ENCODE results near the gene TNKS1BP1.
A peak's percentile ranks its signal among the peaks of the same experiment; 100 is the strongest.

DNA sequence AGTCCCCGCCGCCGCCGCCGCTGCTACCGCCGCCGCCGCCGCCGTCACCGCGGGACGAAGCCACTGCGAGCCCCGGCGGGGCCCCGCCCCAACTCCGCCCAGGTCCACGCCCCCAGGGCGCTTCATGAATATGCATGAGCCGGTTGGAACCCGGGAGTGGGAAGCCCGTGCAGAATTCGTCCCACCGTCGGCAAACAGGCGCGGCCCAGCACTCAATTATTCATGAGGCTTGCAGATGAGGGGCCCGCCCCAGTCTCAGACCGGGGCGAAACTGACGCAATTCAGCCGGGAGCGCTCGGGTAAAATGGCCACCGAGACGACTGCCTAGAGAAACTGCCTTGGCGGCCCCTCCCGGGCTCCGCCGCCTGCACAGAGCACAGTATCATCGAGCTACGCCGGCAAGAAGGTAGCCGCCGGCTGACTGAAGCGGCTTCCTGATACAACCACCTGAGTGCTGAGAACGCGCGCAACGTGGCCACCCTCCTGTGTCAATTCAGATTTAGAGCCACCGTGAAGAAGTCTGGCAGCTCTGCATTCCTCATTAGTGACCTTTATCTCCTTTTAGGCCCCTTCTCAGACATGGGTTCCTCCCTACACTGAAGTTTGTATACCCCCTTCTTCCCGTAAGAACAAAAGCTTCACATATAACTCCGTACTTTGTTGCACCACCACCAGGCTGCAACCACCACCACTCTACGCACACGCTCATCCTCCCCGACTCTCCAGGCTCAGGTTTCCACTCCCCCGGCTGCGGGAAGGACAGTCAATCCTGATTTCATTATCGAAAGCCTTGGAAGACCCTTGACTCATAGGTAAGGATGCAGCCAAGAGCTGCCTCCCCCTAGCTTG is at the start of gene TNKS1BP1:
- TF ChIP-seq, protein P1, sequence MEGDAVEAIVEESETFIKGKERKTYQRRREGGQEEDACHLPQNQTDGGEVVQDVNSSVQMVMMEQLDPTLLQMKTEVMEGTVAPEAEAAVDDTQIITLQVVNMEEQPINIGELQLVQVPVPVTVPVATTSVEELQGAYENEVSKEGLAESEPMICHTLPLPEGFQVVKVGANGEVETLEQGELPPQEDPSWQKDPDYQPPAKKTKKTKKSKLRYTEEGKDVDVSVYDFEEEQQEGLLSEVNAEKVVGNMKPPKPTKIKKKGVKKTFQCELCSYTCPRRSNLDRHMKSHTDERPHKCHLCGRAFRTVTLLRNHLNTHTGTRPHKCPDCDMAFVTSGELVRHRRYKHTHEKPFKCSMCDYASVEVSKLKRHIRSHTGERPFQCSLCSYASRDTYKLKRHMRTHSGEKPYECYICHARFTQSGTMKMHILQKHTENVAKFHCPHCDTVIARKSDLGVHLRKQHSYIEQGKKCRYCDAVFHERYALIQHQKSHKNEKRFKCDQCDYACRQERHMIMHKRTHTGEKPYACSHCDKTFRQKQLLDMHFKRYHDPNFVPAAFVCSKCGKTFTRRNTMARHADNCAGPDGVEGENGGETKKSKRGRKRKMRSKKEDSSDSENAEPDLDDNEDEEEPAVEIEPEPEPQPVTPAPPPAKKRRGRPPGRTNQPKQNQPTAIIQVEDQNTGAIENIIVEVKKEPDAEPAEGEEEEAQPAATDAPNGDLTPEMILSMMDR (IDR thresholded peaks at IDR 0.05) = no peak
- peak; percentile 74 for TF ChIP-seq POLR2AphosphoS5 (IDR thresholded peaks at IDR 0.05; ENCODE audit: low read depth, low read length)
- peak; percentile 40; the same call in 1 of the 2 replicates for TF ChIP-seq TCF7L2 (IDR thresholded peaks at IDR 0.05; ENCODE audit: low read depth, low read length)
- TF ChIP-seq REST (IDR thresholded peaks at IDR 0.05; ENCODE audit: insufficient read depth in 1 of 2, low read depth in 2 of 2, low read length in 1 of 2) = no peak
